NCI-H2081 (cell line): ENCODE data around the gene RNF215.

Experiments used
- DNase-seq, 2 experiments: peaks; one replicate each; lab custom pipeline; 2025; lab: John Stamatoyannopoulos, UW

Gene RNF215

DNA sequence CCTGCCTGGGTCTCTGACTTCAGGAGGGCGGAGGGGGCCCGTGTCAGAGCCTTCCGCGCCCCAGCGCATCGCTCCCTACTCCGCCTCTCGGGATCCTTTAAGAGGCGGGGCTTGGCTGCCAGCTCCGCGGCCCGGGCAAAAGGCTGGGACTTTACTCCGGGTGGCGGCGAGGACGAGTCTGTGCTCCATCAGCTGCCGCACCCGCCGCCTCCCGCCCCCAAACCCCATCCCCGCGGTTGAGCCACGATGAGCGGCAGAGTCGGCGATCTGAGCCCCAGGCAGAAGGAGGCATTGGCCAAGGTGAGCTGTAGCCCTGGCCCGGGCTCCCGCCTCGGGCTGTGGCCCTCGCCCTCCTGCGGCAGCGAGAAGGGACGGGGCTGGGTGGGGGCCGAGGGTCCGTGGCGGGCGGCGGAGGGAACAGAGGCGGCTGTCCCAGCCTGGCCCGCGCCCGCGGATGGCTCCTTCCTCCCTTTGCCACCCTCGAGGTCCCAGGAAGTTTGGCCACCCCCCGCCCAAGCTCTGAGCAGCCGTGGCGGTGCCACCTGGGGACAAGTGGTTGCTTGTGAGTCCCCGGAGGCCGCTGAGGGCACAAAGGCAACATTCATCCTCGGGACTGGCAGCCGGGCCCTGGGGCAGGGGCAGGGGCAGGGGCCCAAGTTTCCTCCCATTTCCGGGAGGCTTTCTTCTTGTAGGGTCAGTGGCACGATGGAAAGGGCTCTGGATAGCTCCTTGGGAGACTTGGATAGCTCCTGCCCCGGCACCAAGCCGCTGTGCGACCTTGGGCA is 9.9 kb upstream of the RNF215 start, which contains the start of gene SEC14L2:
Gene SEC14L2, plus strand, starts transcription at position 148 of the 785 bp plus-strand sequence. Its CDS starts 99 bp downstream, at position 247.
- DNase-seq = peak; percentile 22 to 41

DNA sequence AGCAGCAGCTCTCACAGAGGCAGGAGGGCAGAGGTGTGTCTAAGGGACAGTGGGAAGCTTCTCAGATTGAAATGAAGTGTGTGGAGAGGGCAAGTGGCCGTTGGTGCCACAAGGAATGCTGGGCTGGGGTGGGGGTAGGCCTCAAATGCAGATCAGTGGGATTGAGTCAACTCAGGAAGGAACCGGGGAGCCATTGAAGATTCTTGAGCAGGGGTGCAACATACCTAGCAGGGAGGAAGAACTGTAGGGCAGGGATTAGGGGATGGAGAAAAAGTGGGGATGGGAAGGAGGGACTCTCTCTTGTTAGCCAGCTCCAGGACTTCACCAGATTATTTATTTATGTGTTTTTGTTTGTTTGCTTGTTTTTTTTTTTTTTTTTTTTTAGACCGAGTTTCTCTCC is 6.7 kb upstream of the RNF215 start:
- DNase-seq = no peak

DNA sequence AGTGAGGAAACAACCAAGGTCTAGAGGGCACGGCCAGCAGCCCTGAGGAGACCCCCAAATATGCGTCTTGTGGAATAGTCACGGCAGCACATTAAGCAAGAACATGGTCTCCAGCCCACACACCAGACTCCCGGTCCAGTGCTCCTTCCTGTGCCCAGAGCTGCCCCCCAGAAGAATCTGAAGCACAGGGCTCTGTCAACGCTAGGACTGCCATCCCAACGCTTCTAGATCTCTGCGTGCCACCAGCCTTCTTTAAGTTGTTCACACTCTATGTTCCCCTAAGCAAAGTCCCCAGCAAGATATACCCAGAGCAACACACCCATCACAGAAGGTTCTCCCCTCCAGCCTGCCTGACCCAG is 6.1 kb upstream of the RNF215 start:
- no peak for DNase-seq

DNA sequence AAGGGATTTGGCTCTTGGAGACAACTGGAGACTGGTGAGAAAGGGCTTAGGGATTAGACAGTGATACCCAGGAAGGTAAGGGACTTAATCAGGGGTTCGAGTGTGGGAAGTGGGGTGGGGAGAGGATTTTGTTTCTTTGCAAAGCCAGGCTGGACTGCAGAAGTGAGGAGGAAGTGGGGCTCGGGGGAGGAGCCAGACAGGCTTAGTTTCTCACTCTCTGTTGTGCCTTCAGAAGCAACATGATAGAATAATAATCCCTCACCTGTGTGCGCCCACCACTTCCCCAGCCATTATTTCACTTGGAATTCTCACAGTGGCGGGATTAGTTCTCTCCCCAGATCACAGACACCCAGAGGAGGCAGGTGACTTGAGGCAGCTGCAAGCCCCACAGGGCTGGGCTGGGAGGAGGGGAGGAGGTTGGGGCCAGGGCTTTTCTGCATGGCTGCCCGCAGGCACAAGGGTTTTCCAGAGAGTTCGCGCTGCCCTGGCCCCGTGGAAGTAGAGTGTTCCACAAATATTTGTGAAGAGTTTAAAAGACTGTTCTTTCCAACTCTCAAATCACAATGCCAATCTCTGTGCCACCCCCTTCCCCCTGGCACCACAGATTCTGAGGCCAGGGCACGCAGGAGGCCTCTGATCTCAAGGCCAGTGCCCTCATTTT is 5.6 kb upstream of the RNF215 start:
- DNase-seq = no peak

DNA sequence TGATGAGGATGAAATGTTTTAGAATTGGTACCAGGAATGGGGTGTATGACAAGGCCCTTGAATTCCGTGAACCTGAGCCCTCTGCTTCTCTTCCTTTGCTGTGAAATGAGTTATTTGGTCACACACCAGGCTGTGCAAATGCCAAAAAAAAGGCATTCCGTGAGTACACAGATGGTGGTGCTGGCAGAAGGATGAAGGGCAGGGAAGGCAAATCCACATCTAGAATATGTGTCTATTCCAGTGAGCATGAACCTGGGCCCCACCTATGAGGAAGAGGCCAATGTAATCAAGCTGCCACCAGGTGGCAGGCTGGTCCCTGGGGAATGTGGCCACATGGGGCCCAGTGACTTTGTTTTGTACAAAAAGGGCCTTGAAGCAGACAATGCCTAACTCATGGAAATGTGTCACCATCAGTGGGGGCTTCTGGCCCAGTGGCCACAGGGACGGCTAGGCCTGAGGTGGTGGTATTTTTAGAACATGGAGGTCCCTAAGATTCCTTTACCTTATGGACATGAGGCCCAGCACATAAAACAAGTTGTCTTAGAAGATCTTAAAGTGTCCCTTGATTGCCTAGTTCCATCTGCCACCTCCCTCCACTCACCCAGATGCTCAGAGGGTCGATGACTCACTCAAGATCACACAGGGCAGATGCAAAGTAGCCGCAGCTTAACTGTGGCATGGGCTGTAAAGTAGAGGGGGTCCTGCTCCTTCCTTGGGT is 3.9 kb upstream of the RNF215 start:
- peak; percentile 62 to 65 for DNase-seq

DNA sequence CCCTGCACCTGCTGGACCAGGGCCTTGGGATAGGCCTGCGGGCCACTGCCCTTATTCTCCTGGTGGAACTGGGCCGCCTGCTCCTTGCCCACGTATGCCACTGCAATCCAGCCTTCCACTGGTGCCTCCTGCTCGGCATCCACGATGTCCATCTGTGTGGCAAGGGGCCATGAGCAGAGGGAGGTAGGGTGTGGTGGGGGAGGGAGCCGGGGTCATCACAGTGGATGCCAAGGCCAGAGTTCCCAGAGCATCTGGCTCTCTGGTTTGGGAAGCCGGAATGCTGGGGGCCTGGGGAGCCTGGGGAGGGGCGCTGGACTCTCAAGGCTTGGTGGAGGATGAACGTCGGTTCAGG is 627 bp downstream of the RNF215 start:
- no peak for DNase-seq

DNA sequence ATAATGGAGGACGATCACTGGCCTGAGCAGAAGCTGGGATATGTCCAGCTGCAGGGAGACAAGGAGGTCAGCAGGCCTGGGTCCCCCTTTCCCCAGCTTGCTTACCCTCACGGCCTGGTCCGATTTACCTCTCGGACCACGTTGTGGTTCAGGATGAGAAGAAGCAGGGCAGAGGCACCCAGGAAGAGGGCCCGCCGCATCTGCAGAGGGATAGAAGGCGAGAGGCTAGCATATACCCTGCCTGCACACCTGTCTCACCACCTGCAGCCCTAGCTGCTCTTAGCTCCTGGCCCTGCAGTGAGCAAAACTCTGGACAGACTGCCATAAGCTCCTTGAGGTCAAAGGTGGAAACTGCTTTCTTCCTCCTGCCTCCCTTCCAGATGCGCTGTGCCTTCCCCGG is 1.3 kb downstream of the RNF215 start:
- no peak for DNase-seq

DNA sequence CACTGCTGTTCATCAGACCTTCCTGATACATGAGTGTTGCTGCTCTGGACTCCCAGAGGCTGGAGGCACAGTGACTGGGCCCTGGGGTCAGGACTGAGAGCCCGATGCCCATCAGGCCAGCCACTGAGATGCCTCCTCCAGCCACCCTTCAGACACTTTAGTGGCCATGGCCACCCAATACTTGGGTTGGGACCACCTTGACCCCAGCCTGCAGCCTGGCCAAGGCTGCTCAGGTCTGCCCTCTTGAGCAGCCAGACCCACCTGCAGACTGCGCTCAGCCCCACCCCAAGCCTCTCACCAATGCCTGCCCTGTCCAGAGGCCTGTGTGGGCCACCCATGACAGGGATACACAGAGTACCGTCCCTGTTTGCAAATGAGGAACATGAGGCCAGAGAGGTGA is 4.2 kb downstream of the RNF215 start:
- DNase-seq = no peak

DNA sequence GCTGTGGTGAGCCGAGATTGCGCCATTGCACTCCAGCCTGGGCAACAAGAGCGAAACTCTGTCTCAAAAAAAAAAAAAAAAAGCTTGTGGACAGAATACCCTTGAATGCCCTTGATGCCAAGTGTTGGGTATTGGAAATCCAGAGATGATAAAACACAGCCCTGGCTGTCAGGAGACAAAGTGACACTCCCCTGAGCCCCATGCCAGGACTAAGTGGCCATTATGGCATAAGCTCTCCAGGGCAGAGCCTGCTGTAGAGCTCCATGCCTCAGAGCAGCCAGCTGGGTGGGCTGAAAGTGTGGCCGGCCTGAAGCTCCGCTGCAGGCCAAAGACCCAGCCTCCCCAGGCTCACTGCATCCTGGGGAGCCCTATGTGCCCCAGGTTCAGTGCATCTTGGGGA is 4.9 kb downstream of the RNF215 start:
- no peak for DNase-seq

DNA sequence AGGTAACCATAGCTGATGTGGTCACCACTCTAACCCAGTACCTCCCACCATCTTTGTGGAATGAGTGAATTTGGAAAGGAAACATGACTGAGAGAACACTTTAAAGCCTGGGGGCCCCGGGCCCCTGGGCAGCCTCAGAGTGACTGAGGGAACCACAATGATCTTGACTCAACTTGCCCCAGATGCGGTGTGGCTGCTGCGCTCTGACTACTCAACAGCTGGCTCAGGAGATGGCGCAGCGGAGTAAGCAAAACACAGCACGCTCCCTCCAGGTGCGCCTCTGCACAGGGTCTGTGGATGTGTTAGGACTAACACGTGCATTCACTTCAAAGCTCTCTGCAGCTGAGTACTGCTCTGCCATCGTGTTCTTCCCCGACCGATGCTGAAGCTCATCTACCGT is 5.9 kb downstream of the RNF215 start:
- DNase-seq = no peak

DNA sequence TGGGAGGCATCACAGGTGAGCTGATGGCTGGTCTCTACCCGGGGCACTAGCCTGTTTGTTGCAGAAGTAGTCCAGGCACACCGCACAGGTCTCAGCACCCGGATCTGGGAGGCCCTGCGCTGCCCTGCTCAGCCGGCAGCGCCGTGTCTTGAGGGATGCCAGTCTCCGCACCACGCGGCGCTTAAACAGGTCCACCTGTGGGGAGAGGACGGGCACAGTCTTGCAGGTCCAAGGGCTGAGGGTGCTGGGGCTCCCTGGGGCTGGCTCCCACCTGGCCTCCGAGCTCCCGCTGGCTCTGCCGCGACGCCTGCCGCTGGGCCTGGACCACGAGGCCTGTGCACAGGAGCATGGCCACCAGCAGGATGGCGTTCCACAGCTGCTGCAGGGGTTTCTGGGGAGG is 7.2 kb downstream of the RNF215 start:
- DNase-seq = no peak

DNA sequence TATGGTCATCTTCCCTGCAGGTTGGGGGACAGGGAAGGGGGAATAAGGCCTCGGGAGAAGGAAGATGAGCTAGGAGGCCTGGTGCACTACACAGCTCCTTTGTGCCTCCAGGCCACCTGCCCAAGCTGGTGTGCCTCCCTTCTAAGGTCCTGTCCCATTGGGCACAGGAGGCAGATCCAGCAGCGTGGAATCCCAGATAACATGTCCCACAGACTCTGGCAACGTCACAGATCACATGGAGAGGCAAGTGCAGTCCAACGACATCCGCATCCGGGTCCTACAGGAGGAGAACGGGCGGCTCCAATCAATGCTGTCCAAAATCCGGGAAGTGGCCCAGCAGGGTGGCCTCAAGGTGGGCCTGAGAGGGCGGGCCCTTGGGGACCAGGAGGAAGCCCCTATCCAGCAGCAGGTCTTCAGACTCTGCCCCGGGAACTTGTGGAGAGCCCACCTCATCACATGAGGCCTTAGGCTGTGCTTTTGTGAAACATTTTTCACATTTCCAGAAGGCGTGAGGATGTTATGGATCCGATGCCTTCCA is 11.8 kb downstream of the RNF215 start:
- DNase-seq = no peak

DNA sequence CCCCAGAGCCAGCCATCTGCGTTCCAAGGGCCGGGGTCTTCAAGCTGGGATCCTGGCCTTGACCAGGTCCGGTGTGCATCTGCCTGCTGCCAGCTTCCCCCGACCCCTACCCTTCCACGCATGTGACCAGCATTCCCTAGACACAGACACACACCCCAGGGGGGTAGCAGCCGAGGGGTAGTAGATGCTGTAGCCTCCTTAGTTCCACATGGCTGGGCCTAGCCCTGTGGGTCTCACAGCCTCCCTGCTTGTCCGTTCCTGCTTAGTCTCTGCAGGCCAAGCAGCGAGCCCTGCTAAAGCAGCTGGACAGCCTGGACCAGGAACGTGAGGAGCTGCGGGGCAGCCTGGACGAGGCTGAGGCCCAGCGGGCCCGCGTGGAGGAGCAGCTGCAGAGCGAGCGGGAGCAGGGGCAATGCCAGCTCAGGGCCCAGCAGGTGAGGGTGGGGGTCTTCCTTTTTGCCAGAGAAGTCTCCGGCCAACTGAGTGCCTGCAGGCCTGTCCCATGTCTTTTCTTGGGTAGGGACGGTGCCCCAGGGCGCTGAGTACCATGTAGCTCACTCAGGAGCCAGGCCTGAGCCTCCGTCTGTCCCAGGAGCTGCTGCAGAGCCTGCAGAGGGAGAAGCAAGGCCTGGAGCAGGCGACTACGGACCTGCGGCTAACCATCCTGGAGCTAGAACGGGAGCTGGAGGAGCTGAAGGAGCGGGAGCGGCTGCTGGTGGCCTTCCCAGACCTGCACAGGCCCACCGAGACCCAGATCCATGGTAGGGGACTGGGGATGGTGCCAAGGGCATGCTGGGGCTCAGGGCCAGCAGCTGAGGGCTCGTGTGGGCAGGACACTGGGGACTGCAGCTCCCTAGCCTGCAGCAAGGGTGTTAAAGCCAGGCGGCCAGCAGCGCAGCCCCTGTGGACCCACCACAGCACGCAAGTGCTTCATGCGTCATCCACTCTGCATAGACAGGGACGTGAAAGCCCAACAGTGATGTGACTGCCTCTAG is 13.6 kb downstream of the RNF215 start:
- DNase-seq = no peak

DNA sequence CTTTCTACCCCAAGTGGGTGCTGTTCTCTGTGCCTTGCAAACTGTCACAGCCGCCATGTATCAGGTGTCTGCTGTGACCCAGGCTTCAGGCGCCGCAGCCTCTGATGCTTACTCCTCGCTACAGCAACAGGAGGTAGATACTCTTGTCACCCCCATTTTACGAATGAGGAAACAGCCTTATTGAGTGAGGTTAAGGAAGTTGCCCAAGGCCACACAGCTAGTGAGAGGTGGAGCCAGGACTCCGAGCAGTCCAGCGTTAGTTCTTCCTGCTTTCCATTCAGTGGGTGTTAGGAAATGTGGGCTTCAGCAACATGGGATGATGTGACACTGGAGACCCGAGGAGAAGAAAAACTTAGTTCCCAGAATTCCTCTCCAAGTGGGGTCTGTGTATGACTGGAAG is 14.3 kb downstream of the RNF215 start:
- DNase-seq = no peak

DNA sequence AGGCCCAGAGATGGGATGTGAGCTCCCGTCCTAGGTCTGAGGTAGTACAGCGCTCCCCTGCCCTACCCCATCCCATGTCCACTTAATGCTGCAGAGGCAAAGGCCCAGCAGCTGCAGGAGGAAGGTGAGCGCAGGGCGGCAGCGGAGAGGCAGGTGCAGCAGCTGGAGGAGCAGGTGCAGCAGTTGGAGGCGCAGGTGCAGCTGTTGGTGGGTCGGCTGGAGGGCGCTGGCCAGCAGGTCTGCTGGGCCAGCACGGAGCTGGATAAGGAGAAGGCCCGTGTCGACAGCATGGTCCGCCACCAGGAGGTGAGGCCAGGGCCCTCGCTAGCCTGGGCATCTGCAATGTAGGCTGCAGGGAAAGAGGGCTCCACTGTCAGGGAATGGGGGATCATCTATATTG is 15.2 kb downstream of the RNF215 start:
- no peak for DNase-seq

DNA sequence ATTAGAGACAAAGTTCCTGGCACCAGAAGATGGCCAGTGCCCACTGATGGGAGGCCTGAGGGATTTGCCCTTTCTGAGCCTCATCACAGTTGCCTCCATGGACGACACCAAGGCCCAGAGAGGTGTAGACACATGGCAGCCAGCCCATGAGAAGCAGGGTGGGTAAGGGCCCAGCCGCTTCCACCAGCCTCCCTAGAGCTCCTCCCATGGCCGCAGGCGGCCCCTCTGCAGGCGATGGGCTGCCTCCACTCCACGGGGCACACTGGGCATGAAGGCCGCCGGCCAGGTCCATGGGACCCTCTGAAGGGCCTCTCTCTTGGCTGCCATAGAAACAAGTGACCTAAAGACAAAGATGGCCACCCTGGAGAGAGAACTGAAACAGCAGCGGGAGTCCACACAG is 15.9 kb downstream of the RNF215 start:
- no peak for DNase-seq

DNA sequence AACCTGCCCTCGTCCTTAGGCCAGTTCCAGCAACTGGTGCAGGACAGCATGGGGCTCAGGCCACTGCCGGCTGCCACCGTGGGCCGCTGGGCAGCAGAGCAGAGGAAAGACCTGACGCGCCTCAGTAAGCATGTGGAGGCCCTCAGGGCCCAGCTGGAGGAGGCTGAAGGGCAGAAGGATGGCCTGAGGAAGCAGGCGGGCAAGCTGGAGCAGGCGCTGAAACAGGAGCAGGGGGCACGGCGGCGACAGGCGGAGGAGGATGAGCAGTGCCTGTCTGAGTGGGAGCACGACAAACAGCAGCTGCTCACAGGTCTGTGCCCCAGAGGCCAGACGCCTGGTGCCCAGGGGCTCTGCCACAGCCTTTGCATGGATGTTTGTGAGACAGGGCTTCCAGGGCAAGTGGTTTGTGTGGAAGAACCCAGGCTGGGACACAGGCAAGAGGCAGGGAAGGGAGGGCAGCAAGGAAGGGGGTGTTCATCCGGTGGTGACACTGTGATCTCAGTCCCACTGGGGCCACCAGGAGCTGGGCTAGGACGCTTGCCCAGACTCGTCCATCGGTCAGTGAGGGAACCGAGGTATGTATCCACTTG is 16.5 kb downstream of the RNF215 start:
- no peak for DNase-seq

DNA sequence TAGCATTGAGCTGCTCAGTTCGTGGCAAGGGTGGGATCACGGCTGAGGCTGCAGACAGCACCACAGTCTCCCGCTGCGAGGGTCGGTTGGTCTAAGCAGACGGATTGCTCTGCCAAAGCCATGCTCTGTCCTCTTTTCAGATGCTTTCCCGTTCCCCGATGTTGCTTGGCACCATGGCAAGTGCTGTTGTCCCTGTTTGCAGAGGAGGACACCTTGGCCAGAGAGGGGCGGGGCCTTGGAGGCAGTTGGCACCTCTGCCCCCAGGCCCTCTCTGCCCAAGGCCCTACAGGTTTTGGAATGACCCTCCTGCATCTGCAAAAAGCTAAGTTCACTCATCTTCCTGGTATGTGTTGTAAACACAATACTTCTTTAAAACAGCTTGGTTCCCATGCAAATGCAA is 18.8 kb downstream of the RNF215 start:
- DNase-seq = no peak

DNA sequence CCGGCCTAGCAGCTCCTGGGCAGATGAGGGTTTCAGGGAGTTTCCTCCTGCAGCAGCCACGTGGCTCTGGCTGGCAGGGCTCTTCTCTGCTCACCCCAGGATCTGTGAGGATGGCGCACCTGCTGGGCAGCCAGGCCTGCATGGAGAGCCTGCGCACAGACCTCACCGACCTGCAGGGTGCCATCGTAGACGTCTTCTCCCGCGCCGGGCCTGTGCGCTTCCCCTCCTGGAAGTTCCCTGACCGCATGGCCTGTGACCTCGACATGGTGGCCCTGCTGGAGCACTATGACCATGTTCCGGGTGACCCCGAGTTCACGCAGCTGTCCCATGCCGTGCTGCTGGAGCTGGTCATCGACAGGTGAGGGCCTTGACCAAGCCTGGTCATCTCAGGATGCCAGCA is 21.3 kb downstream of the RNF215 start:
- no peak for DNase-seq

DNA sequence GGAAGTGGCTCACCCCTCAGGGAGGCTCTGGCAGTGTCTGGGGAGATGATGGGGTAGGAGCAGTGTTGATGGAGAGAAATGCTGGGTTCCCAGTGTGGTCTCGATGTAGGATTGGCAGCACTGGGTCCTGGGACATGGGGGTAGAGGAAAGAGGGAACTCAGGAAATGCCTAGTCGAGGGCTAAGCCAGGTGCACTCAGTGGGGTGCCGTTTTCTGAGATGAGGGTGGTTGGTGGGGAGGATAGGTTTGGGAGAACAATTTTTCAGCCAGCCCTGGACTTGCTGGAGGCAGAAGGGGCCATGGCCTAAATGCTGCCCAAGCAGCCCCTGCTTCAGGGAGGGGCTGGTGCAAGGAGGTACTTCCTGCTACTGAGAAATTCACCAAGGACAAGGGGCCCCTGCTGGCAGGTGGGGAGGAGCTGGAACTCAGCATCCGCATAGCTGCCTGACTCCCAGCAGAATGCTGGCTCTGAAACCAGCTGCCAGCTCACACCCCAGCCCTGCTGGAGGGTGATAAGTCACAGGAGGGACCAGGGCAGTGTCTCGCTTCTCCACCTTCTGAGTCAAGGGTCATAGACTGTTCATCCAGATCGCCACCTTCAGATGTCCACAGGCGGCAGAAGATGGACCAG is 24.4 kb downstream of the RNF215 start:
- peak in 1 of 2 experiments; percentile 25 for DNase-seq
